GM19239 (cell line): ENCODE results near the gene AP5S1.
"Not testable (repeated sequence)": the region's sequence is repeated elsewhere in the genome, so short reads cannot be mapped to it uniquely, and the experiment has no call there.

Experiments used
- DNase-seq: peaks from one replicate; pipeline ENCODE4 v3.0.0; 2011; ENCODE audit warnings: low spot score; ENCODE audit not compliant: insufficient read length
- FAIRE-seq: peaks from 2 replicates; lab custom pipeline; 2011; peaks lifted over from hg19 to GRCh38; lab: Jason Lieb, UNC

Gene AP5S1

DNA sequence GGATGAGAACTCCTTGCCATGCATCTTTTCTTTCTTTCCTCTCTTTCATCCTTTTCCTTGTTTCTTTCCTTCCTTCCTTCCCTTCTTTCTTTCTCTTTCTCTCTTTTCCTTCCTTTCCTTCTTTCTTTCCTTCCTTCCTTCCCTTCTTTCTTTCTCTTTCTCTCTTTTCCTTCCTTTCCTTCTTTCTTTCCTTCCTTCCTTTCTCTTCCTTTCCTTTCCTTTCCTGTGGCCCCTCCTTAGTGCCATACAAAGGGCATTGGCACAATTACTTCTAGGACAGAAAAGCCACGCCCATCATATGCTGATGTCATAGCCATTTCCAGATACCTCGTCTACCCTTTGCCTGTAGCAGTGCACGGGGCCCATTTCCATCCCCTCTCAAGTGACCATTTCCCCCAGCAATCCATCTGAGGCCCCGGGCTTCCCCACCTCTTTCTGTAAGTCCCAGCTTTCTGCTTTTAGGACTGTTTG lies 31.6 kb upstream of the AP5S1 start:
- FAIRE-seq, result no peak
- DNase-seq, result no peak

DNA sequence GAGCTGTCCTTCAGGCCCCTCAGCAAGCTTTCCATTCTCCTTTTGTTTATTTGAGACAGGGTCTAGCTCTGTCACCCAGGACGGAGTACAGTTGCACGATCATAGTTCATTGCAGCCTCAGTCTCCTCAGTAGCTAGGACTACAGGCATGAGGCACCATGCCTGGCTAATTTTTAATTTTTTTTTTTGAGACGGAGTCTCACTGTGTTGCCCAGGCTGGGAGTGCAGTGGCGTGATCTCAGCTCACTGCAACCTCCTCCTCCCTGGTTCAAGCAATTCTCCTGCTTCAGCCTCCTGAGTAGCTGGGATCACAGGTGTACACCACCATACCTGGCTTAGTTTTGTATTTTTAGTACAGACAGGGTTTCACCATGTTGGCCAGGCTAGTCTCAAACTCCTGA lies 31.1 kb upstream of the AP5S1 start:
- FAIRE-seq, DNase-seq: not testable (repeated sequence)

DNA sequence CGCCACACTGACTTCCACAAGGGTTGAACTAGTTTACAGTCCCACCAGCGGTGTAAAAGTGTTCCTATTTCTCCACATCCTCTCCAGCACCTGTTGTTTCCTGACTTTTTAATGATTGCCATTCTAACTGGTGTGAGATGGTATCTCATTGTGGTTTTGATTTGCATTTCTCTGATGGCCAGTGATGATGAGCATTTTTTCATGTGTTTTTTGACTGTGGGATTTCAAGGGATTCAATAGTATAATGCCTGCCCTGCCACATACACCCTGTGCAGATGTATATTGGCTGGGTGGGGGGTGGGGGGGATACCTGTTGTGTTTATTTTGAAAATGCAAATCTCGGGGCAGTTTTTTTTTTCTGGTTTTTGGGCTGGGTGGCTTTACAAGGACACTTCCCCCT lies 26.2 kb upstream of the AP5S1 start:
- not testable (repeated sequence) for FAIRE-seq, DNase-seq

DNA sequence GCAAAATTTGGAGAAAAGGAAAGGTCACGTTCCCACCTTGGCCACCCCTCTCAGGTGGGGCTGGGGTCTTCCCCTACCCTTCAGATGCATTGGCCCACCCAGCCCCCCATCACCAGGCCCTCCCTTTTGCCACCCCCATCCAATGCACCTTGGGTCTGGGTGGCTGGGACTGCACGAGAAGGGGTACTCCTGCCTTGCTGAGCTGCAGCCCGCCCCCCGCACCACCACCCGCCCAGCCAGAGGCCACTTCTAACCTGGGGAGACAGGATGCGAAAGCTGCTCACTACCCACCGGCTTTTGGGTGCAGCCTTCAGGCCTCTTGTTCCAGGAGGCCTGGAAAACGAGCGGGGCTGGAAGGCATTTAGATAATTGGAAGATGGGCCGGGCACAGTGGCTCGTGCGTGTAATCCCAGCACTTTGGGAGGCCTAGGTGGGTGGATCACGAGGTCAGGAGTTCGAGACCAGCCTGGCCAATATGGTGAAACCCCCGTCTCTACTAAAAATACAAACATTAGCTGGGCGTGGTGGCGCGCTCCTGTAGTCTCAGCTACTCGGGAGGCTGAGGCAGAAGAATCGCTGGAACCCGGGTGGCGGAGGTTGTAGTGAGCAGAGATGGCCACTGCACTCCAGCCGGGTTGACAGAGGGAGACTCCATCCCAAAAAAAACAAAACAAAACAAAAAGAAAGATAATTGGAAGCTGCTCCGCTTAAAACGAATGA lies 25.5 kb upstream of the AP5S1 start:
- no peak for DNase-seq
- FAIRE-seq, result no peak

DNA sequence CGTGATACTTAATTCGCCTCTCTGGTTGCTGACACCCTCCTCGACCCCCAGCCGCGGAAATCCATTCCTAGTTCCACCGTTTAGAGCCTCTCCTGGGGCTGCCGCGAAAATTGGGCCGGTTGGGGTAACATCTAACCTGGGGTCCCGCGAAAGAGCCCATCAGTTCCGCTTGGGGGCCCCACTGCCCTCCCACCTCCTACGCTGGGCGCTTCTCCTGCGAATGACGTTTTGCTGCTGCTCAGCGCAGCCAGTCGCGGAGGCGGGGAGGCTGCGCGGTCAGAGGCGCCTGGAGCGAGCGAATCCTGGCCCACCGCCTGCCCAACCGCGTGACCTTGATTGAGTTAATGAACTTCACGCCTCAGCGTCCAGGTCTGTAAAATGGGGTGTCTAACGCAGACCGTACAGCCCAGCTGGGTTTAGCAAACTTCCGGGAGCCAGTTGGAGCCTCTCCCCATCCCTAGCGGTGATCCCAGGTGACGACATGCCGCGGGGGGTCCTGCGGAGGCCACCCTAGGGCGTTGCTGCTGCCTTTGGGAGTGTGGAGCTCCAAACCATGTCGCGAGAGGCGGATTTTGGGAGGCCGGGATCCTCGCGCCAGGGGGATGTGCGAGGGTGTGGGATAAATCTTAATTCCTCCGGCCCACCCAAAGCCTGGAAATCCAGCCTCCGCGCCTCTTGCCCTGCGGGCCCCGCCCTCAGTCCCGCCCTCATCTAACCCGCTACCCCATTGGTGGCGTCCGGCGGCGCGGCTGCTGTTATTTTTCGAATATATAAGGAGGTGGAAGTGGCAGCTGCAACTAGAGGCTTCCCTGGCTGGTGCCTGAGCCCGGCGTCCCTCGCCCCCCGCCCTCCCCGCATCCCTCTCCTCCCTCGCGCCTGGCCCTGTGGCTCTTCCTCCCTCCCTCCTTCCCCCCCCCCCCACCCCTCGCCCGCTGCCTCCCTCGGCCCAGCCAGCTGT lies 24.6 kb upstream of the AP5S1 start, which contains the start of gene CDC25B:
CDC25B (plus strand) TSS at position 800 of the 958 bp plus-strand sequence. CDS start 222 bp downstream, outside the sequence.
- FAIRE-seq (peak; percentile 94), DNase-seq (peak; percentile 80)

DNA sequence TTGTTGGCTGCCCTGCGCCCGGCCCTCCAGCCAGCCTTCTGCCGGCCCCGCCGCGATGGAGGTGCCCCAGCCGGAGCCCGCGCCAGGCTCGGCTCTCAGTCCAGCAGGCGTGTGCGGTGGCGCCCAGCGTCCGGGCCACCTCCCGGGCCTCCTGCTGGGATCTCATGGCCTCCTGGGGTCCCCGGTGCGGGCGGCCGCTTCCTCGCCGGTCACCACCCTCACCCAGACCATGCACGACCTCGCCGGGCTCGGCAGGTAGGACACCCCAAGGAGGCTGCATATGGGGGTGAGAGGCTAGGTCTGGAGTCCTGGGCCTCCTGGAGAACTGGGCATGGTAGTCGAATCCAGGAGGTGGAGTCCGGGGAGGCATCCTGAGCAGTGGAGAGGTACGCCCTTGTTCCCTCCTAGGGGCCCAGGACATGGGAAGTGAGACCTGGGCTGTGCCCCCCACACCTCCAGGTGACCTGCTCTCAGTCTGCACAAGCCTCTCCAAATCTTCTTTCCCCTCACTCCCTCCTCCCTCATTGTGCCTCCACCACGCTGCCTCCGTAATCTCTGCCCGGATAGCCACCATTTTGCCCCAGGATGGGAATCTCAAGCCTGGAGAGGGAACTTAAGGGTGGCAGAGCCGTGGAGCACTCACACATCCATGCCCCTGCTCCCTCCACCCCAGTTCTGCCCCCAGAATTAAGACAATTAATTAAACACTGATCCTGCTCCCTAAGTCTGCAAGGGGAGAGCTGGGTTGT lies 23.7 kb upstream of the AP5S1 start:
- FAIRE-seq, result no peak
- no peak for DNase-seq

DNA sequence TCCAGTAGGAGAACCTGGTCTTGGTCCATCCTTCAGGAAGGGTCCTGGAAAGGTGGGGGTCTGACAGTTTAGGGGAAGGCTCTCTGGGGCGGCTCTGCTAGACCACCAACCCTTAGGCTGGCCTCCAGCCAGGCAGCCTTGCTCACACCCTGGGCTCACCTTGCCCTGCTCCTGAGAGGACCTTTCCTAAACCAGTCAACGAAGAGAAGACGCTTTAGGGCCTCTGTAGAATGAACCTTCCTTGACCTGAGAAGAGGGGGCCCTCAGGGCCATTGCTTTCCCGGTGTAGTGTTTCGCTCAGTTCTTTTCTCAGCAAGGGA lies 23.2 kb upstream of the AP5S1 start:
- no peak for DNase-seq
- FAIRE-seq, result no peak

DNA sequence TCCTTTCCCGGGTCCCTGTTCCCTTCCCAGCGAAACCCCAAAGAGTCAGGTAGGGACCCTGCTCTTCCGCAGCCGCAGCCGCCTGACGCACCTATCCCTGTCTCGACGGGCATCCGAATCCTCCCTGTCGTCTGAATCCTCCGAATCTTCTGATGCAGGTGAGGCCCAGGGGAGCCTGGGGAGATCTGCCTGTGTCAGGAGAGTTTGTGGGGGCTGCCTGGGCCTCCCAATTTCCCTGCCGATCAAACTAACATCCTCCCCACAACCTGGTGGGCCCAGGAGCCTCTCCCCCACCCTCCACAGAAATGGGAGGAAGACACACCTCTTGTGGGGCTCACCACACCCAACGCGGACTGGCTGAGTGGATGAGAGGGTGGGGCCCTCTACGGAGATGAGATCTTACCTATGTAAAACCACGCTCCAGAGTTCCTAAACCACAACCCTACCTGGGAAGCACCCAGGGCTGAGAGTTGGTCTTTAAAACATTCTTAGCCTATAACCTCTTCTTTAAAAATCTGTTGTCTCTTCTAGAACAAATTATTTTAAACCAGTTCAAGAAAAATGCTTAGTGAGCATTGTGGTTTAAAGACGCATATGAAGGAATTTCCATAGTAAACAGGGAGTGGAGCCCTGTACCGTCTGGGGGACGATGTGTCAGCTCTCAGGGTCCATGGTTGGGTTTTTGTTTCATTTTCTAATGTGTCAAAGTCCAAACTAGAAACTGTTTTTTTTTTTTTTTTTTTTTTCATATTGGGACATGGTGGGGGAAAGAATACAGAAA lies 22.6 kb upstream of the AP5S1 start:
- DNase-seq (no peak), FAIRE-seq (peak; percentile 86)

DNA sequence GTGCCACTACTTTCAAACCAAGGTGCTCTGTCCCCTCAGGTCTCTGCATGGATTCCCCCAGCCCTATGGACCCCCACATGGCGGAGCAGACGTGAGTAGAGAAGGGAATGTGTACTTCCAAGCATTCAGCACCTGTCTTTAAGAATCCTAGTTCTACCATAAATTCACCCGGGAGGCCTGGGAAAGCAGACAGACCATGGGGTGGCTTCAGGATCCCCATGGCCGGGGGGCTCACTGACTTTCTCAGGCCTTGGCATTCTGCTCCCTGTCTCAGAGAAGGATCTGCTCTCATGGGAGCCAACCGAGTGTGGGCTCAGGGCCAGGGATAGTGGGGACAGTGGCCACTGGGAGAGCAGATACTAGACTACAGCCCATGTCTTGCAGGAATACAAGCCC lies 22.0 kb upstream of the AP5S1 start:
- no peak for DNase-seq
- FAIRE-seq, result no peak

DNA sequence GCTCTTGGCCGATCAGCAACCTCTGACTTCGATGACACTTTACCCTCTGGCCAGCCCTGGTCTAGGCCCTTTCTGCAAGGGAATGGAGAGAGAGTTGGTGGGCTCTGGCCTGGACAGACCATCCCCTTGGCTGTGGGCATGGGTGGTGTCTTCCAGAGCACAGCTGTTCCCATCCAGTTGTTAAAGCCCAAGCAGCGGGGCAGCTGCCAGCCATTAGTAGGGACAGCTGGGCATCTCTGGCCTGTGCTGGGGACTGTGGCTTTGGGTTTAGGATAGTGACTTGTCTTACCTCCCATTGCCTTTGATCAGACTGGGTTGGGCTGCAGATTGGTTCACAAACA lies 21.5 kb upstream of the AP5S1 start:
- no peak for DNase-seq

DNA sequence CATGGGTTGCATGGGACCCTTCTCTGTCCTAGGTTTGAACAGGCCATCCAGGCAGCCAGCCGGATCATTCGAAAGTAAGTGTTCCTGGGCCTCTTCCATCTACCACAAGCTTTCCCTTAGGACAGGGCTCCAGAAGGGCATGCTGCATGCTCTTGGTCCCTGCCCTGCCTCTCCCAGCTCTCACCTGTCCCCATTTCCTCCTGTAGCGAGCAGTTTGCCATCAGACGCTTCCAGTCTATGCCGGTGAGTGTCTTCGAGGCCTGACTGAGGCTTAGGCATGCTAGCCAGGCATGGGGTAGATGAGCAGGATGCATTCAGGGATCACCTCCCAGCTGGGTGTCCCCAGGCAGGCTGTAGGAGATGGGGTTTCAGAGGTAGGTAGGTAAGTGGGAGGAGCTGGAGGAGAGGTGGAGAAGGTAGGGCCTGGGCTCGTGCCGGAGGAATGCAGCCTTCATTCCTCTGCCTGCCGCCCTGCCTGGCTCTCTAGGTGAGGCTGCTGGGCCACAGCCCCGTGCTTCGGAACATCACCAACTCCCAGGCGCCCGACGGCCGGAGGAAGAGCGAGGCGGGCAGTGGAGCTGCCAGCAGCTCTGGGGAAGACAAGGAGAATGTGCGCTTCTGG lies 20.0 kb upstream of the AP5S1 start:
- DNase-seq (no peak), FAIRE-seq (no peak)

More for the DNA sequence above, 21.5 kb upstream of the AP5S1 start:
- peak; percentile 73 for FAIRE-seq

DNA sequence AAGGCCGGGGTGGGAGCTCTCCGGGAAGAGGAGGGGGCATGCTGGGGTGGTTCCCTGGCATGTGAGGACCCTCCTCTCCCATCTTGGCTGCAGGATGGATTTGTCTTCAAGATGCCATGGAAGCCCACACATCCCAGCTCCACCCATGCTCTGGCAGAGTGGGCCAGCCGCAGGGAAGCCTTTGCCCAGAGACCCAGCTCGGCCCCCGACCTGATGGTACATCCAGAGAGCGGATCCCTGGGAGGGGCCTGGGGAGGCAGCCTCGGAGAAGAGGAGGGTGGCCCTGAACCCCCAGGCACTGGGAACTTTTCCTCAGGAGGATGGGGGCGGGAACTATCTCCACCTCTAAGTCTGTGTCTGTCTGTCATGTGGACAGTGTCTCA lies 19.5 kb upstream of the AP5S1 start:
- FAIRE-seq (no peak), DNase-seq (no peak)

DNA sequence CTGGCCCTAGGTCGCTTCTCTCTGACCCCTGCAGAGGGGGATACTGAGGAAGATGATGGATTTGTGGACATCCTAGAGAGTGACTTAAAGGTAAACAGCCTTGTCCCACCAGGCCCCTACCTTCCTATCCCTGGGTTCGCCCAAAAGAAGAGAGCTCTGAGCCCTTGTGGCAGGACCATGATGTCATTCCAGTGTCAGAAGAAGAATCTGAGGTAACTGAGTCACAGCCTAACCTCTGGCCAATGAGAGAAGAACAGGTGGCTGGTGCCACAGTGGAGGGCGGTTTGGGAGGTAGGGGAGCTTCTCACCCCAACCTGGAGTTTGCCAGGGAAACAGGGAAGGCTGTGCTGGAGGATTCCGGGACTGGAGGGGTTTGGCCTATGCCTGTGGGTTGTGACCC lies 19.0 kb upstream of the AP5S1 start:
- FAIRE-seq (no peak), DNase-seq (no peak)

DNA sequence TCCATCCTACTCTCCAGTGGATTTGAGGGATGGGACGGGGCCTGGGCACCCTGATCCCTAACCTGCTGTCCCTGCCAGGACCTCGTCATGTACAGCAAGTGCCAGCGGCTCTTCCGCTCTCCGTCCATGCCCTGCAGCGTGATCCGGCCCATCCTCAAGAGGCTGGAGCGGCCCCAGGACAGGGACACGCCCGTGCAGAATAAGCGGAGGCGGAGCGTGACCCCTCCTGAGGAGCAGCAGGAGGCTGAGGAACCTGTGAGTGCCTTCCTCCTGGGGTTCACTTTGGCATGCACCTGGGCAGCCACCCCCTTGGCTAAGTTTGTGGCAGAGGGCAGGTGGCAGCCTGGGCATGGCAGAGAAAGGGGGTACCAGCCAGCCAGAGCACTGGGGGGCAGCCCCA lies 18.5 kb upstream of the AP5S1 start:
- FAIRE-seq, result no peak

DNA sequence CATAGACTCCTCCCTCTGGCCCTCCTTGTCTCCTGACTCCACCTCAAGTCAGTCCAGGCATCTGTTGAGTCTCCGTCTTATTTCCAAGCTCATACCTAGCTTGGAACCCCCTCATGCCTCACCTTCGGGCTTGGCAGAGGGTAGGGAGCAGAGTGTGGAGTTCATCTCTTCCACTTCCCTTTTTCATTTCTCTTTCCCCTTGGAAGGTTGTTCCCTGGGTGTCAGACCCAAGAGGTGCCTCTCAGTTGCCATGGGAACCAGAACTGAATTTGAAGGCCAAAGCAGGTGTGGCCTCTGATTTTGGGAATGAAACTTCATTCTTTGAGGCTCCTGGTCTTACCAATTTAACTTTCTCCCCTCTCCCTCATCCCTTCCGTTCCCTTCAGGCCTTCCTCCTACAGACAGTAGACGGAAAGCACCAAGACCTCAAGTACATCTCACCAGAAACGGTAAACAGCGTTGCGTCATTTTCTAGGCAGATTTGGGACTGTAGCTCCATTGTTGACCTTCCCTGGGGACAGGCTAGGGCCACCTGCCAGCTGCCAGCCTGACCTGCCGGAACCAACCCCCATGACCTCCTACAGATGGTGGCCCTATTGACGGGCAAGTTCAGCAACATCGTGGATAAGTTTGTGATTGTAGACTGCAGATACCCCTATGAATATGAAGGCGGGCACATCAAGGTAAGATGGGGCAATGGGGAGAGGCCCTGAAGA lies 17.7 kb upstream of the AP5S1 start:
- no peak for DNase-seq
- FAIRE-seq, result no peak

More for the DNA sequence above, 18.5 kb upstream of the AP5S1 start:
- DNase-seq, result no peak

DNA sequence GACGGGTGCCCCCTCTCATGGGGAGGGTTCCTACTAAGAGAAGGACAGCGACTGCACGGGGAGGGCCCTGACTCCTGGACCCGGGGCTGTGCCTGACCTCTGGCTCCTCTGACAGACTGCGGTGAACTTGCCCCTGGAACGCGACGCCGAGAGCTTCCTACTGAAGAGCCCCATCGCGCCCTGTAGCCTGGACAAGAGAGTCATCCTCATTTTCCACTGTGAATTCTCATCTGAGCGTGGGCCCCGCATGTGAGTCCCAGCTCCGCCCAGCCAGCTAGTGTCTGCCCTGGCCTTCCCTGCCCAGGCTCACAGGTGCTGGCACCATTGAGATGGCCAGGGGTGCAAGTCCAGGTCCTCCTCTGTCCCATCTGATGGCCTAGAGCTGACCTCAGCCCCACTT lies 17.1 kb upstream of the AP5S1 start:
- FAIRE-seq (no peak), DNase-seq (no peak)

DNA sequence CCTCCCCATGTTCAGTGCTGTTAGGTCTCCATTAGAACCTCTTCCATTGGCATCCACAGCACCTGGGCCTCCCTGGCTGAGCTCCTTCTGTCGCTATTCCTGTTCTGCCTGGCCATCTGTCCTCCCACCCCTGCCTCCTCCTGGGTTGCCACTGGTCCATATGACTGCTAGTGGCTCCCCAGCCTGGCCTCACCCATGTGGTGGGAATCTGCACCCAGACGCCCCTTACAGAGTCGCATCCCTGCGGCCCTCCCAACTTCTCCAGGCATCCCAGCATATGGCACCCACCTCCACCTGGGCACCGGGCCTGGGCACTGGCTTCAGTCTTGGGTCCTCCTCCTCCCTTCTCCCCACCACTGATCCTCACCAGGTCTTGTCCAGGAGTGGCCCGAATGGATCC lies 16.5 kb upstream of the AP5S1 start:
- no peak for FAIRE-seq
- DNase-seq, result no peak

DNA sequence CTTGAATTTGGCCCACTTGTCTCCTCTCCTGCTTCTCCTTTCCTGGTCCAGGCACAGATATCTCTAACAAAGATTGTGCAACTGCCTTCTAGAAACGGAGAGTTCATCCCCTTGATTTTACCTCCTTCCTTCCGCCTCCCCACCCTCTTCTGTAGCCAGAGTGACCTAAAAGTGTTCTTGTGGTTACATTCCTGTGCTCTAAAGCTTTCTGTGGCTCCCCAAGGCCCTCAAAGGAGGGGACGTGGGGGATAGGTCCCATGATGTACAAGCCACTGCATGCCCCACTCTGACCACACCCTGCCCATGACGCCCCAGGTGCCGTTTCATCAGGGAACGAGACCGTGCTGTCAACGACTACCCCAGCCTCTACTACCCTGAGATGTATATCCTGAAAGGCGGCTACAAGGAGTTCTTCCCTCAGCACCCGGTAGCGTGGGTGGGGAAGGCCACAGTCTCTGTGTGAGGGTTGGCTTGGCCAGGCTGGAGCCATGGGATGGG lies 16.0 kb upstream of the AP5S1 start:
- no peak for FAIRE-seq
- DNase-seq, result no peak

DNA sequence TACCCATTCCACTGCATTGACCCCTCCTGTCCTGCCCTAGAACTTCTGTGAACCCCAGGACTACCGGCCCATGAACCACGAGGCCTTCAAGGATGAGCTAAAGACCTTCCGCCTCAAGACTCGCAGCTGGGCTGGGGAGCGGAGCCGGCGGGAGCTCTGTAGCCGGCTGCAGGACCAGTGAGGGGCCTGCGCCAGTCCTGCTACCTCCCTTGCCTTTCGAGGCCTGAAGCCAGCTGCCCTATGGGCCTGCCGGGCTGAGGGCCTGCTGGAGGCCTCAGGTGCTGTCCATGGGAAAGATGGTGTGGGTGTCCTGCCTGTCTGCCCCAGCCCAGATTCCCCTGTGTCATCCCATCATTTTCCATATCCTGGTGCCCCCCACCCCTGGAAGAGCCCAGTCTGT lies 15.6 kb upstream of the AP5S1 start:
- no peak for DNase-seq

More for the DNA sequence above, 15.6 kb upstream of the AP5S1 start:
- FAIRE-seq, result no peak
